DOHH2 (cell line): Measurements from ENCODE around the gene DOCK9.

Source experiments
- H3F3A ChIP-seq: fragments of 200-600 bp; sonication (generic), shearing (Covaris generic); 2 replicates; pipeline ENCODE4 v1.6.0; 2016; ENCODE audit warnings: antibody characterized with exemption, mild to moderate bottlenecking; ENCODE audit not compliant: control insufficient read depth, insufficient read depth
- H3K27ac ChIP-seq: fragments of 200-600 bp; sonication (generic); 2 replicates; pipeline ENCODE4 v1.5.1; 2014; ENCODE audit warnings: low read depth, mild to moderate bottlenecking, low read length, moderate library complexity
- H3K27me3 ChIP-seq: fragments of 200-600 bp; sonication (generic); 2 replicates; pipeline ENCODE4 v1.6.1; 2014; ENCODE audit warnings: mild to moderate bottlenecking, low read length, mixed read lengths; ENCODE audit not compliant: control insufficient read depth
- H3K36me3 ChIP-seq: fragments of 200-600 bp; sonication (generic); 2 replicates; pipeline ENCODE4 v1.6.1; 2014; ENCODE audit warnings: mild to moderate bottlenecking, low read length, moderate library complexity, mixed read lengths; ENCODE audit not compliant: control insufficient read depth
- H3K4me1 ChIP-seq: fragments of 200-600 bp; sonication (generic); 2 replicates; pipeline ENCODE4 v1.6.1; 2014; ENCODE audit warnings: mild to moderate bottlenecking, low read length, mixed read lengths; ENCODE audit not compliant: control insufficient read depth
- H3K4me2 ChIP-seq: fragments of 200-600 bp; sonication (generic); 2 replicates; pipeline ENCODE4 v1.6.0; 2014; ENCODE audit warnings: mild to moderate bottlenecking, low read length, moderate library complexity
- H3K4me3 ChIP-seq: fragments of 200-600 bp; sonication (generic); 2 replicates; pipeline ENCODE4 v1.5.1; 2014; ENCODE audit warnings: mild to moderate bottlenecking, low read length, mixed read lengths
- H3K79me2 ChIP-seq: fragments of 200-600 bp; sonication (generic); 2 replicates; pipeline ENCODE4 v1.6.1; 2014; ENCODE audit warnings: mild to moderate bottlenecking, low read length, mixed read lengths; ENCODE audit not compliant: control insufficient read depth
- H3K9me2 ChIP-seq: fragments of 200-600 bp; sonication (generic); replicated peaks from 2 replicates; pipeline ENCODE4 v1.6.1; 2014; ENCODE audit warnings: mild to moderate bottlenecking, low read length, mixed read lengths; ENCODE audit not compliant: control insufficient read depth
- H3K9me3 ChIP-seq: fragments of 200-600 bp; sonication (generic); 2 replicates; pipeline ENCODE4 v1.6.1; 2014; ENCODE audit warnings: antibody characterized with exemption, low read length, mixed read lengths; ENCODE audit not compliant: control insufficient read depth, insufficient read depth
- H4K20me1 ChIP-seq: fragments of 200-600 bp; sonication (generic); 2 replicates; pipeline ENCODE4 v1.6.0; 2014; ENCODE audit warnings: low read depth, mild to moderate bottlenecking, antibody characterized with exemption, low read length, moderate library complexity; ENCODE audit not compliant: control insufficient read depth, insufficient read depth
- EZH2phosphoT487 ChIP-seq: fragments of 200-600 bp; sonication (generic); IDR thresholded peaks from 2 replicates; pipeline ENCODE4 v1.6.1; 2017; ENCODE audit warnings: borderline replicate concordance, mild to moderate bottlenecking, antibody characterized with exemption, low read length, moderate library complexity, mixed read lengths
- TF ChIP-seq, protein P1 (sequence below): fragments of 200-600 bp; sonication (generic); IDR thresholded peaks from one replicate; pipeline ENCODE4 v1.5.1; 2014; ENCODE audit warnings: antibody characterized with exemption, mild to moderate bottlenecking, low read depth, low read length; ENCODE audit not compliant: poor library complexity, severe bottlenecking

DOCK9 gene

DNA sequence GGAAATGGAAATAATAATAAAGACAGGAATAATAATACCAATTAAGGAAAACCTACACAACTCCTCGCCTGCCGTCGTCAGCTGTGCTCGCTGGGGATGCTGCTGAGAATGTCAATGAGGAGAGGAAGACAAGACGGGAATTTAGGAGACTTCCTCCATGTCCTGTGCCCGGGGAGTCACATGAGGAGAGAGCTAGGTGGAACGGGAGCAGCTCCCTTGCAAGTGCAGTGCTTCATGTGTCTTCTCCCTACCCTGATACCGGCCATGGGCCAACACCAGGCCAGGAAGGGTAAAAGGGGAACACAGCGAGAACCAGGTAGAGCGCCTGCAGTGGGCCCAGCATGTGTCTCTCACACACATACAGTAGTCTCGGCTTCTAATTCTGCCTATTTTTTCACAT, 11.8 kb downstream of the DOCK9 start:
- H3K4me2 ChIP-seq, result no peak overlapping the region
- no peaks in the 10 kb centered on the region for H3K36me3 ChIP-seq
- no peaks in the 10 kb centered on the region for H4K20me1 ChIP-seq
- H3K27ac ChIP-seq, result no peak overlapping the region
- no peak for TF ChIP-seq EZH2phosphoT487
- TF ChIP-seq, protein P1, sequence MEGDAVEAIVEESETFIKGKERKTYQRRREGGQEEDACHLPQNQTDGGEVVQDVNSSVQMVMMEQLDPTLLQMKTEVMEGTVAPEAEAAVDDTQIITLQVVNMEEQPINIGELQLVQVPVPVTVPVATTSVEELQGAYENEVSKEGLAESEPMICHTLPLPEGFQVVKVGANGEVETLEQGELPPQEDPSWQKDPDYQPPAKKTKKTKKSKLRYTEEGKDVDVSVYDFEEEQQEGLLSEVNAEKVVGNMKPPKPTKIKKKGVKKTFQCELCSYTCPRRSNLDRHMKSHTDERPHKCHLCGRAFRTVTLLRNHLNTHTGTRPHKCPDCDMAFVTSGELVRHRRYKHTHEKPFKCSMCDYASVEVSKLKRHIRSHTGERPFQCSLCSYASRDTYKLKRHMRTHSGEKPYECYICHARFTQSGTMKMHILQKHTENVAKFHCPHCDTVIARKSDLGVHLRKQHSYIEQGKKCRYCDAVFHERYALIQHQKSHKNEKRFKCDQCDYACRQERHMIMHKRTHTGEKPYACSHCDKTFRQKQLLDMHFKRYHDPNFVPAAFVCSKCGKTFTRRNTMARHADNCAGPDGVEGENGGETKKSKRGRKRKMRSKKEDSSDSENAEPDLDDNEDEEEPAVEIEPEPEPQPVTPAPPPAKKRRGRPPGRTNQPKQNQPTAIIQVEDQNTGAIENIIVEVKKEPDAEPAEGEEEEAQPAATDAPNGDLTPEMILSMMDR, result no peak
- H3F3A ChIP-seq, result no peaks in the 10 kb centered on the region
- no peaks in the 10 kb centered on the region for H3K27me3 ChIP-seq
- no peaks in the 10 kb centered on the region for H3K79me2 ChIP-seq
- no peaks in the 10 kb centered on the region for H3K4me1 ChIP-seq
- no peaks in the 10 kb centered on the region for H3K9me2 ChIP-seq
- H3K9me3 ChIP-seq, result no peaks in the 10 kb centered on the region
- H3K4me3 ChIP-seq, result no peak overlapping the region

- Histone ChIP-seq H3K27ac (no peak overlapping the region), H4K20me1 (no peaks in the 10 kb centered on the region), H3K27me3 (no peaks in the 10 kb centered on the region), H3K79me2 (no peaks in the 10 kb centered on the region), H3K4me3 (no peak overlapping the region), H3K36me3 (no peaks in the 10 kb centered on the region), H3F3A (no peaks in the 10 kb centered on the region), H3K4me1 (no peaks in the 10 kb centered on the region), H3K9me3 (no peaks in the 10 kb centered on the region), H3K9me2 (no peaks in the 10 kb centered on the region), H3K4me2 (no peak overlapping the region)
- no peak for TF ChIP-seq EZH2phosphoT487
- TF ChIP-seq, protein P1, result no peak
Measured at GRCh38 chr13:98965325-98965724, 12.5 kb downstream of the DOCK9 start.

- Histone ChIP-seq H3K27ac (no peak overlapping the region), H3K79me2 (no peaks in the 10 kb centered on the region), H3K9me3 (no peaks in the 10 kb centered on the region), H3K4me1 (no peaks in the 10 kb centered on the region), H3K36me3 (no peaks in the 10 kb centered on the region), H3F3A (no peaks in the 10 kb centered on the region), H3K27me3 (no peaks in the 10 kb centered on the region), H3K4me3 (no peak overlapping the region), H3K4me2 (no peak overlapping the region), H4K20me1 (no peaks in the 10 kb centered on the region), H3K9me2 (no peaks in the 10 kb centered on the region)
- no peak for TF ChIP-seq EZH2phosphoT487
- TF ChIP-seq, protein P1, result no peak
Measured at GRCh38 chr13:98963917-98964316, 13.9 kb downstream of the DOCK9 start.
